Activated B cell treated with CpG ODN at 0.5 μM for 24 hours (primary cell): ENCODE data around the gene HSD17B8. TPM values are rescaled to one million over a fixed set of nuclear protein-coding genes. Genes with fewer than 3 reads are reported as not detected.

ENCODE experiments used
- ATAC-seq: fragments of 200-7000 bp; cut with Tn5 transposase; one replicate; pipeline ENCODE4 v1.10.0; 2021; ENCODE audit warnings: low read depth, mild to moderate bottlenecking, moderate library complexity
- CTCF ChIA-PET: fragments of 350-600 bp; sonication (Branson Sonifier 250); formaldehyde crosslinking; loops from one replicate; lab custom pipeline; 2021; ENCODE audit warnings: antibody characterized with exemption; lab: Charles Lee
- POLR2A ChIA-PET: fragments of 350-600 bp; sonication (Branson Sonifier 250); formaldehyde crosslinking; loops from one replicate; lab custom pipeline; 2021; ENCODE audit warnings: antibody characterized with exemption; lab: Charles Lee
- DNase-seq: peaks from one replicate; pipeline ENCODE4 v3.0.0; 2022
- H3K27ac Mint-ChIP-seq: one replicate; pipeline ENCODE4 v1.8.0; 2020; ENCODE audit warnings: mixed read lengths
- H3K27me3 Mint-ChIP-seq: one replicate; pipeline ENCODE4 v1.8.0; 2021; ENCODE audit warnings: mixed read lengths
- H3K36me3 Mint-ChIP-seq: one replicate; pipeline ENCODE4 v1.8.0; 2021; ENCODE audit warnings: low read depth, mixed read lengths
- H3K4me1 Mint-ChIP-seq: one replicate; pipeline ENCODE4 v1.8.0; 2021; ENCODE audit warnings: mixed read lengths
- H3K4me3 Mint-ChIP-seq: one replicate; pipeline ENCODE4 v1.8.0; 2020; ENCODE audit warnings: mild to moderate bottlenecking, mixed read lengths
- H3K9me3 Mint-ChIP-seq: one replicate; pipeline ENCODE4 v1.8.0; 2020; ENCODE audit warnings: mixed read lengths
- CTCF ChIP-seq: fragments of 200-600 bp; IDR thresholded peaks from one replicate; pipeline ENCODE4 v1.8.0; 2022; ENCODE audit warnings: antibody characterized with exemption, mild to moderate bottlenecking
- intact Hi-C: fragments of 100-400 bp; cut with micrococcal nuclease; formaldehyde crosslinking; loops from one replicate; pipeline ENCODE4 v1.15.1; 2024
- total RNA-seq: library from RNA; stranded (reverse); gene quantifications from 2 replicates; pipeline ENCODE4 v1.2.3, GENCODE V29; 2022

The HSD17B8 gene
- total RNA-seq, 1 donor from 2014 or later = 12.3 TPM

GRCh38 chr6:33190504-33191107 lies 13.8 kb upstream of the HSD17B8 start:
- intact Hi-C loops = no loop called here
- ChIA-PET CTCF (no interaction called here), POLR2A (interaction anchor here (0.7 to 1.6 kb wide), 2 partner anchors 9 to 18 kb away, joined by 3 to 7 read pairs; partner anchors contain the start of gene RING1)
- Mint-ChIP-seq H3K9me3 (no peaks in the 10 kb centered on the region), H3K27ac (peak overlapping the region; percentile 11), H3K27me3 (peaks cover 38% of the 10 kb centered on the region), H3K4me3 (no peak overlapping the region), H3K4me1 (peaks cover 25% of the 10 kb centered on the region), H3K36me3 (peaks cover 17% of the 10 kb centered on the region)
- ATAC-seq (no peak), DNase-seq (no peak)
- no peak for TF ChIP-seq CTCF

- peaks cover 25% of the 10 kb centered on the region for H3K4me1 Mint-ChIP-seq
- H3K27me3 Mint-ChIP-seq = peaks cover 32% of the 10 kb centered on the region
- CTCF ChIA-PET = interaction anchor here (0.6 kb wide), 1 partner anchor 311 kb away, joined by 3 read pairs; no protein-coding TSS in a partner anchor
- no peak for ATAC-seq
- no peaks in the 10 kb centered on the region for H3K9me3 Mint-ChIP-seq
- H3K36me3 Mint-ChIP-seq = peaks cover 26% of the 10 kb centered on the region
- intact Hi-C loops = loop anchor here (2.0 kb wide), 1 partner anchor 17 kb away; the partner anchor contains the start of gene RING1
- no peak overlapping the region for H3K4me3 Mint-ChIP-seq
- no peak overlapping the region for H3K27ac Mint-ChIP-seq
- POLR2A ChIA-PET = interaction anchor here (0.5 to 1.1 kb wide), 4 partner anchors 8 to 220 kb away, joined by 3 read pairs; partner anchors contain the start of gene RXRB
- DNase-seq = no peak
- TF ChIP-seq CTCF = no peak
These were observed 12.9 kb upstream of the HSD17B8 start for GRCh38 chr6:33191383-33192104.

GRCh38 chr6:33192105-33192646 lies 12.3 kb upstream of the HSD17B8 start, which contains the start of gene COL11A2:
Gene COL11A2 (minus strand): TSS chr6:33192467. CDS start chr6:33192240, 227 bp downstream.
- no peak for DNase-seq
- Mint-ChIP-seq H3K27ac (no peak within 1 kb of the TSS), H3K4me1 (peaks cover 27% of the 10 kb centered on the region), H3K27me3 (peaks cover 29% of the 10 kb centered on the region), H3K36me3 (peaks cover 31% of the 10 kb centered on the region), H3K4me3 (peak within 1 kb of the TSS; percentile 82), H3K9me3 (no peaks in the 10 kb centered on the region)
- intact Hi-C loops = loop anchor here (2.0 kb wide), 1 partner anchor 17 kb away; the partner anchor contains the start of gene RING1
- ChIA-PET CTCF (interaction anchor here (0.6 kb wide), 1 partner anchor 311 kb away, joined by 3 read pairs; no protein-coding TSS in a partner anchor), POLR2A (interaction anchor here (0.5 to 1.1 kb wide), 4 partner anchors 8 to 221 kb away, joined by 3 read pairs; partner anchors contain the start of gene RXRB)
- TF ChIP-seq CTCF = no peak
- peak; percentile 59 for ATAC-seq

GRCh38 chr6:33192671-33193602 lies 11.5 kb upstream of the HSD17B8 start:
- Mint-ChIP-seq H3K36me3 (peaks cover 38% of the 10 kb centered on the region), H3K4me3 (peak overlapping the region; percentile 82), H3K27ac (no peak overlapping the region), H3K4me1 (peaks cover 31% of the 10 kb centered on the region), H3K9me3 (no peaks in the 10 kb centered on the region), H3K27me3 (peaks cover 23% of the 10 kb centered on the region)
- TF ChIP-seq CTCF = no peak
- ATAC-seq (peak; percentile 48), DNase-seq (peak; percentile 42)
- CTCF ChIA-PET = no interaction called here
- POLR2A ChIA-PET = interaction anchor here (0.8 kb wide), 2 partner anchors 9 to 15 kb away, joined by 3 read pairs; partner anchors contain the start of gene RING1
- intact Hi-C loops = loop anchor here (1.0 to 2.0 kb wide), 2 partner anchors 14 to 16 kb away; partner anchors contain the start of gene RING1
